Measurements from ENCODE around the gene KCTD12. TPM values are rescaled to one million over a fixed set of nuclear protein-coding genes. Genes with fewer than 3 reads are reported as not detected.

Gene KCTD12
- total RNA-seq, 4 donors from 2014 or later, result 91.5 to 376 (median 127) TPM

DNA sequence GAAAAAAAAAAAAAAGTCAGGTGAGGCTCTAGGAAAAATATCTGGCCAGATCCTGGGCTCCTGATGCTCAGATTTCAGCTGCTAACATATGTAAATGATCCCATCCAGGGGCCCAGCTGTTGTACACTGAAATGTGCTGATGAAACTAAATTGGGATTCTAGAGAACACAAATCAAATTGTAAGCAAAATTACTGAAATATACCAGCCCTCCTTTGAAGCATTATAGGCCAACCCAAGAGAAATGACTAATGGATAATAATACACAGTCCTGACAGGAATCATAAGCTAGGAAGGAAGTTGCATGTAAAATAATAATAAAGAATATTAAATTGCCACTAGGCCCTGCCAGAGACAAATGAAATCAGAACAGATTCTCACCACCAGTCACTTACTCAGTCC, 17.8 kb downstream of the KCTD12 start:
- TF ChIP-seq, protein P1, sequence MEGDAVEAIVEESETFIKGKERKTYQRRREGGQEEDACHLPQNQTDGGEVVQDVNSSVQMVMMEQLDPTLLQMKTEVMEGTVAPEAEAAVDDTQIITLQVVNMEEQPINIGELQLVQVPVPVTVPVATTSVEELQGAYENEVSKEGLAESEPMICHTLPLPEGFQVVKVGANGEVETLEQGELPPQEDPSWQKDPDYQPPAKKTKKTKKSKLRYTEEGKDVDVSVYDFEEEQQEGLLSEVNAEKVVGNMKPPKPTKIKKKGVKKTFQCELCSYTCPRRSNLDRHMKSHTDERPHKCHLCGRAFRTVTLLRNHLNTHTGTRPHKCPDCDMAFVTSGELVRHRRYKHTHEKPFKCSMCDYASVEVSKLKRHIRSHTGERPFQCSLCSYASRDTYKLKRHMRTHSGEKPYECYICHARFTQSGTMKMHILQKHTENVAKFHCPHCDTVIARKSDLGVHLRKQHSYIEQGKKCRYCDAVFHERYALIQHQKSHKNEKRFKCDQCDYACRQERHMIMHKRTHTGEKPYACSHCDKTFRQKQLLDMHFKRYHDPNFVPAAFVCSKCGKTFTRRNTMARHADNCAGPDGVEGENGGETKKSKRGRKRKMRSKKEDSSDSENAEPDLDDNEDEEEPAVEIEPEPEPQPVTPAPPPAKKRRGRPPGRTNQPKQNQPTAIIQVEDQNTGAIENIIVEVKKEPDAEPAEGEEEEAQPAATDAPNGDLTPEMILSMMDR (IDR thresholded peaks at IDR 0.05), result no peak
- TF ChIP-seq POLR2A (IDR thresholded peaks at IDR 0.05), result no peak
- no peaks in the 10 kb centered on the region for H3K4me1 ChIP-seq
- no peaks in the 10 kb centered on the region for H3K9me3 ChIP-seq
- H3K4me3 ChIP-seq, result no peak overlapping the region
- no peaks in the 10 kb centered on the region for H3K27me3 ChIP-seq
- intact Hi-C loops (cut with DNase I; ENCODE audit: low total_unique reads), result no loop called here
- DNase-seq, result no peak
- no peaks in the 10 kb centered on the region for H3K36me3 ChIP-seq
- no peak overlapping the region for H3K27ac ChIP-seq

GRCh38 chr13:76865996-76866503, 20.2 kb downstream of the KCTD12 start:
- Histone ChIP-seq H3K4me3 (no peak overlapping the region), H3K9me3 (no peaks in the 10 kb centered on the region), H3K4me1 (no peaks in the 10 kb centered on the region), H3K27me3 (no peaks in the 10 kb centered on the region), H3K36me3 (no peaks in the 10 kb centered on the region), H3K27ac (no peak overlapping the region)
- TF ChIP-seq, protein P1 (IDR thresholded peaks at IDR 0.05), result no peak
- TF ChIP-seq POLR2A (IDR thresholded peaks at IDR 0.05), result no peak
- intact Hi-C loops (cut with DNase I; ENCODE audit: low total_unique reads), result no loop called here
- DNase-seq, result no peak

GRCh38 chr13:76865109-76865508, 21.1 kb downstream of the KCTD12 start:
- Histone ChIP-seq H3K27ac (no peak overlapping the region), H3K9me3 (no peaks in the 10 kb centered on the region), H3K4me3 (no peak overlapping the region), H3K27me3 (no peaks in the 10 kb centered on the region), H3K4me1 (no peaks in the 10 kb centered on the region), H3K36me3 (no peaks in the 10 kb centered on the region)
- TF ChIP-seq, protein P1 (IDR thresholded peaks at IDR 0.05), result no peak
- no peak for TF ChIP-seq POLR2A (IDR thresholded peaks at IDR 0.05)
- DNase-seq, result no peak
- intact Hi-C loops (cut with DNase I; ENCODE audit: low total_unique reads), result no loop called here

DNA sequence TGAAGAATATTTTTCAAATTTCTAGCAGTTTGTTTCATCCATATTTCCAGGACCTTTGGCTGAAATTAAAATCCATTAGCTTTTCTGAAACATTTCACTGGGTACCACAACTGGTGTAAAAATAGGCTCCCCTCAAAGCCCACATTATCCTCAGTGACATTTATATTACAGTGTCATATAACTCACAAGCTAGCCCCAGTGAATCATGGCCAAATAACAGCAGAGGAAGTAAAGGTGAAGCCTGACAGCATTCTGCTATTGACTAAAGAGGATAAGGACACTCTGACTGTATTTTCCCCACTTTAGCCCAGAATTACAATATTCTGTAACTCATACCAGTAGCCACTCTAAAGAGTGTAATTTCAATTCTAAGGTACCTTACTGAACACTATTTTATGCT, 21.9 kb downstream of the KCTD12 start:
- no peaks in the 10 kb centered on the region for H3K9me3 ChIP-seq
- H3K4me3 ChIP-seq, result no peak overlapping the region
- intact Hi-C loops (cut with DNase I; ENCODE audit: low total_unique reads), result no loop called here
- no peaks in the 10 kb centered on the region for H3K36me3 ChIP-seq
- TF ChIP-seq, protein P1 (IDR thresholded peaks at IDR 0.05), result no peak
- no peak for TF ChIP-seq POLR2A (IDR thresholded peaks at IDR 0.05)
- H3K27ac ChIP-seq, result no peak overlapping the region
- DNase-seq, result no peak
- H3K4me1 ChIP-seq, result no peaks in the 10 kb centered on the region
- no peaks in the 10 kb centered on the region for H3K27me3 ChIP-seq

GRCh38 chr13:76863022-76863421, 23.2 kb downstream of the KCTD12 start:
- intact Hi-C loops (cut with DNase I; ENCODE audit: low total_unique reads), result no loop called here
- no peak for DNase-seq
- Histone ChIP-seq H3K36me3 (no peaks in the 10 kb centered on the region), H3K27ac (no peak overlapping the region), H3K9me3 (no peaks in the 10 kb centered on the region), H3K4me3 (no peak overlapping the region), H3K27me3 (no peaks in the 10 kb centered on the region), H3K4me1 (no peaks in the 10 kb centered on the region)
- TF ChIP-seq, protein P1 (IDR thresholded peaks at IDR 0.05), result no peak
- TF ChIP-seq POLR2A (IDR thresholded peaks at IDR 0.05), result no peak

Measured in uterus (tissue), 4 donors.